Caki2 (cell line): ENCODE data around the gene CHSY1. TPM values are rescaled to one million over a fixed set of nuclear protein-coding genes. Genes with fewer than 3 reads are reported as not detected.
A peak's percentile ranks its signal among the peaks of the same experiment; 100 is the strongest.
"Not testable (repeated sequence)": the region's sequence is repeated elsewhere in the genome, so short reads cannot be mapped to it uniquely, and the experiment has no call there.

Source experiments
- DNase-seq: peaks from one replicate; pipeline ENCODE4 v3.0.0-alpha.2; 2015; ENCODE audit warnings: low read depth
- in situ Hi-C: cut with HindIII; loops from 2 replicates; pipeline ENCODE4 v1.10.0; 2016; ENCODE audit warnings: low sequenced_read_pairs, low pct_unique_long_range_greater_than_20kb, mixed read lengths
- total RNA-seq: library from RNA; depleted of rRNA; stranded (reverse); fragments of >200 nt; shearing (Covaris generic); gene quantifications from 2 replicates; pipeline ENCODE4 v1.2.3, GENCODE V29; 2014; ENCODE audit warnings: low replicate concordance; rRNA removed

CHSY1 gene
- total RNA-seq: 4.2 and 7.2 TPM in 2 replicates

- DNase-seq: peak; percentile 91
- in situ Hi-C loops: no loop called here
These were observed at the start of gene CHSY1 for GRCh38 chr15:101251830-101252820. Gene CHSY1, minus strand, starts transcription at chr15:101252048. Its CDS starts 592 bp downstream, at chr15:101251456.

- in situ Hi-C loops: no loop called here
- no peak for DNase-seq
These were observed 44.9 kb upstream of the CHSY1 start for GRCh38 chr15:101296418-101297405.

DNA sequence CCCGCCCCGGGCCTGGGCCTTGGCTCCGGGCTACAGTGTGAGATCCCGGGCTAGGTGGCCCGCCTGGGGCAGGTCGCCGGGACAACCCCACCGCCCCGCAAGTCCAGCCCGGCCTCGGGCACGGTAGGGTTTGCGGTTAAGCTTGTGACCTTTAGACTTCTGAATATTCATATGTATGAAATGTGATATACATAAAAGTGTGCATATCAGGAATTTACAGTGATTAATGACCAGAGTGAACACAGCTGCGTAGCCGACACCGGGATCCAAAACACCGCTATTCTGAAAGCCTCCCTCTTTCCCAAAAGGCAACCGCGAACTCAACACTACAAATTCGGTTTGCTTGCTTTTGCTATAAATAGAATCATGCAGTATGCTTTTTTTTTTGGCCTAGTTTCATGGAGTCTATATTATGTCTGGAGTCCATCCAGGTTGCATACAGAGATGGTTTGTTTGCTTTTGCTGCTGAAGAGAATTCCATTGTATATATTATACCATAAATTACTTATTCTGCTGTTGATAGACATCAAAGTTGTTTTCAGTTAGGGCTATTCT lies 43.8 kb upstream of the CHSY1 start:
- DNase-seq: no peak
- in situ Hi-C loops: no loop called here

- peak; percentile 87 for DNase-seq
- in situ Hi-C loops: no loop called here
These were observed 43.1 kb upstream of the CHSY1 start, which contains the start of gene SNRPA1 for GRCh38 chr15:101294731-101295606. Gene SNRPA1, minus strand, starts transcription at chr15:101295248. Its CDS starts 70 bp downstream, at chr15:101295178.

DNA sequence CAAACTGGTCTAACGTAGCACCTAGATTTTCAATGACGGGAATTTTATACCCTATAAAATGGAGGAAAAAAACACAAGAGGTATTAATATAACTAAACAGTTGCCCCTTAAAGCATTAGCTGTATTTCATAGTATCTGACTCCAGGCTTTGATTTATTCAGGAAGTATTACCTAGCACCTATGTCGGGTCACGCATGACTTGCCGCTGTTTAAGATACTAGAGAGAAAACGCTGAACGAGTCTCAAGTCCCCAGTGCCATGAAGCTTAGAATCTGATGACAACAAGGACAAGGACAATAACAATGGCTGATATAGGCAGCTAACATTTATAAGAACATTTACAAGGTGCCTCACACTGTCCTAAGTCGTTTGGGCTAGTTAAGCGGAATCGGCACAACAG lies 41.3 kb upstream of the CHSY1 start:
- in situ Hi-C loops: no loop called here

GRCh38 chr15:101288905-101289513 lies 37.2 kb upstream of the CHSY1 start:
- in situ Hi-C loops: no loop called here
- peak; percentile 29 for DNase-seq

More for the DNA sequence above, 41.3 kb upstream of the CHSY1 start:
- peak; percentile 32 for DNase-seq

DNA sequence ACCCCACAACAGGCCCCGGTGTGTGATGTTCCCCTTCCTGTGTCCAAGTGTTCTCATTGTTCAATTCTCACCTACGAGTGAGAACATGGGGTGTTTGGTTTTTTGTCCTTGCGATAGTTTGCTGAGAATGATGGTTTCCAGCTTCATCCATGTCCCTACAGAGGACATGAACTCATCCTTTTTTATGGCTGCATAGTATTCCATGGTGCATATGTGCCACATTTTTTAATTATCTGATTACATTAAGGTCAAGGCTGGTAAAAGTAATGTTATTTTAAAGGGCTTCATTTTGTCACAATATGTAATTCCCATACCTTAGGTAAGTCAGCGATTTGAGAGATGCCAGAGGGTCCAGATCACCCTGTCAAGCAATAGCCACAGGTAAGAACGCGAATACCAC lies 35.5 kb upstream of the CHSY1 start:
- in situ Hi-C loops, DNase-seq: not testable (repeated sequence)

GRCh38 chr15:101286471-101287114 lies 34.7 kb upstream of the CHSY1 start:
- DNase-seq: no peak
- in situ Hi-C loops: no loop called here

DNA sequence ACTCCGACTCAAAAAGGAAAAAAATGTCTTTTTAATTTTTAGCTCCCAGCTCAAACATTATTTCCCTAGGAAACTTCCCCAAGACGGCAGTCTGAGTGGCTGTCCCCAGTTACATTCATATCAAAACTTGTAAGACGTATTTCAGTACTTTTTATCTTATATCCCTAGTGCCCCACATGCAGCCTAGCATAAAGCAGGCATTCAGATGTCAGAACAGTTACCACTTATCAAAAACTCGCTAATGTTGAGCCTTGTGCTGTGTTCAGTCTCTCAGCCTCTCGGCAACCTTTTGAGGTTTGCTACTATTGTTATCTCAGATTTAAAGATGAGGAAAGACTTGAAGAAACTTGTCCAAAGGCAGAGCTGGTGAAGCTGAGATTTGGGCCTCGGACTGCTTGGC lies 32.1 kb upstream of the CHSY1 start:
- in situ Hi-C loops: no loop called here
- DNase-seq: no peak

- in situ Hi-C loops: no loop called here
- no peak for DNase-seq
These were observed 28.2 kb upstream of the CHSY1 start for GRCh38 chr15:101280007-101280406.

- in situ Hi-C loops: no loop called here
- DNase-seq: no peak
These were observed 26.2 kb upstream of the CHSY1 start for GRCh38 chr15:101277943-101278564.

DNA sequence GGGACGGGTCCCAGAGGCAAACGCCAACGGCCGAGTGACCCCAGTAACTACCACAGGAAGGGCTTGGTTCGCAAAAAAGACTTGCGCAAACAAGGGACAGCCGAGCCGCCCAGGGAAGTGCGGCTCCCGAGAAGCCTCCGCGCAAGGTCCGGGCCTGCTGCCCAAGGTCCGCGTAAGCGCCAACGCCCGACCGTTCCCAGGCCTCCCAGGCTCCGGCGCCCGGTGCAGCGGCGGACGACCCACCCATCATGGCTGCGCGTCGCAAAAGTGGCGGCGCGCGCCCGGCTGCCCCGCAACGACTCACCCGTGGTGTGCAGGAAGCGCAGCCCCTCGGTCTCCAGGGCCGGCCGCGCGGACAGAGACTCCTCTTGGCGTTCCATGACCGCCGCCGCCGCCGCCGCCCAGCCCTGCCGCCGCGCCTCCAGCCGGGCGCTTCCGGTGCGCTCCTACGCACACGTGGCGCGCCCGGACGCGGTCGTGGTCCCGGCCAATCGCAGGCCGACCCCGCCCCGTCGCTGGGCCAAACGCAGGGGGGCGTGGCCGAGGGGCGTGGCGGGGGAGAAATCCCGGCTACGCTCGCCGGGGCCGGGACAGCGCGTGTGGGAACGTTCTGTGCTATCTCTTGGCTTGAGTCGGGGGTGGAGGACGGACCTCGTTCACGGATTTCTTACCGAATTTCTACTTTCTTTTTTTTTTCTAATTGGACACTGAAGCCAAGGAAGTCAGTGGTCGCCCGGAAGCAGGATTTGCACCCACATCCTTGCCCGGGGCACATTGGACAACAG lies 25.4 kb upstream of the CHSY1 start, which contains the start of gene SELENOS:
SELENOS (minus strand) TSS at position 448 of the 785 bp plus-strand sequence; CDS start at position 380, 68 bp downstream.
- in situ Hi-C loops: no loop called here
- DNase-seq: peak; percentile 83

- peak; percentile 13 for DNase-seq
- in situ Hi-C loops: no loop called here
These were observed 24.7 kb upstream of the CHSY1 start for GRCh38 chr15:101276501-101277037.

GRCh38 chr15:101275018-101275417 lies 23.2 kb upstream of the CHSY1 start:
- in situ Hi-C loops: no loop called here

DNA sequence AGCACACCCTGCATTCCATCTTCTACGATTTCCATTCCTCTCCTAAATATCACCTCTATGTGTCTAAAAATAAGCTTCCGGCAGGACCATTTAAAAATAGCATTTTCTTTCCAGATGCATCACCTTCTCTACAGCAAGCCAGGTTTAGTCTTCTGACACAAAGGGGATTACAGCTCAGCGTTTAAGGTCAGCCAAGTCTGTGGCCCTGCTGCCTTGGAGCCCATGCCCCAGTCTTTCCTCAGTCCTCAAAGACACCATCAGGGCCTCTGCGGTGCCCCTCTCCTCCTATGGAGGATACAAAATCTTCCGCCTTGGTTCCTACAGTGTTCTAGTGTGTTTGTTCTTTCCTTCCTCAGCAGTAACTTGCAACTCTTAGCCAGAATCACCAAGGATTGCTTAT lies 21.7 kb upstream of the CHSY1 start:
- no peak for DNase-seq

More at GRCh38 chr15:101275018-101275417, 23.2 kb upstream of the CHSY1 start:
- no peak for DNase-seq

More for the DNA sequence above, 21.7 kb upstream of the CHSY1 start:
- in situ Hi-C loops: no loop called here
